Measurements from ENCODE around the gene DMRT3.

Gene DMRT3

DNA sequence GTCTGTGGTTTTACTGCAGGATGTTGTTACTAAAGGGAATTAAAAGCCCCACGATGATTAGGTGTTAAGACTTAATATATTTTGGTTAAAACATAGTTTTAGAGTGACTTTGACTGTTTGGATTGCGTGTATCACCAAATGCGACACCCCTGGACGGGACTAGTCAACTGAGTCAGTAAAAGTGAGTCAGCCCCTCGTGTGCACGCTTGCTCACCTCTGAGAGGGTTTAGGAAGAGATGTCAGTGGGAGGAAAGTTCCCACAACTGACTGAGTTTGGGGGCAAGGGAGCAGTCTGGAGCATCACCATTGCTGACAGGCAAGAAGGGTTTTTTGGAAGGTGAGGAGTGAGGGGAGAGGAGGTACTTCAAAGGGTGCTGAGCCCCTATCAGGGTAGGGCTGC lies 14.4 kb upstream of the DMRT3 start:
- no peak overlapping the region for H3K4me3 ChIP-seq (ENCODE audit: low read depth, low read length)
- TF ChIP-seq CTCF (IDR thresholded peaks at IDR 0.05; ENCODE audit: low read depth, low read length, missing control alignments): no peak
- DNase-seq (ENCODE audit: low read depth): no peak

- DNase-seq (ENCODE audit: low read depth): no peak
- TF ChIP-seq CTCF (IDR thresholded peaks at IDR 0.05; ENCODE audit: low read depth, low read length, missing control alignments): no peak
- H3K4me3 ChIP-seq (ENCODE audit: low read depth, low read length): no peak overlapping the region
Measured at GRCh38 chr9:965497-965896, 11.0 kb upstream of the DMRT3 start.

DNA sequence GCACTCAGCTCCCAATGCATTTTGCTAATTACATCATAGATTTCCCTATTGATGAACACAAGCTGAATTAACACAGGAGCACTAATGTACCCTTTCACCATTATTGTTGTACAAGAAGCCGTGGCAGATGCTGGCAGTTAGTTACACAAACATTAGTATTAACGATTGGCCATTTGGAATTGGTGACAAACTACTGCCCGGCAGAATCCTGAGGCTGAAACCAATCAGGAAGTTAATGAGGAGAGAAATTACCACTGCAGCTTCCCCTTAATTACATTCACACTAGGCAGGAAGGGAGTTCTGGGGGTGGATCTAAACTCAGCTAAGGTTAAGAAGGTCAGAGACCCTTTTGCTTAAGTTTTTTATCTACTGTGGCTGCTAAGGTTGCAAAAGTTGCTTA lies 9.6 kb upstream of the DMRT3 start:
- no peak for TF ChIP-seq CTCF (IDR thresholded peaks at IDR 0.05; ENCODE audit: low read depth, low read length, missing control alignments)
- H3K4me3 ChIP-seq (ENCODE audit: low read depth, low read length): no peak overlapping the region
- DNase-seq (ENCODE audit: low read depth): no peak

DNA sequence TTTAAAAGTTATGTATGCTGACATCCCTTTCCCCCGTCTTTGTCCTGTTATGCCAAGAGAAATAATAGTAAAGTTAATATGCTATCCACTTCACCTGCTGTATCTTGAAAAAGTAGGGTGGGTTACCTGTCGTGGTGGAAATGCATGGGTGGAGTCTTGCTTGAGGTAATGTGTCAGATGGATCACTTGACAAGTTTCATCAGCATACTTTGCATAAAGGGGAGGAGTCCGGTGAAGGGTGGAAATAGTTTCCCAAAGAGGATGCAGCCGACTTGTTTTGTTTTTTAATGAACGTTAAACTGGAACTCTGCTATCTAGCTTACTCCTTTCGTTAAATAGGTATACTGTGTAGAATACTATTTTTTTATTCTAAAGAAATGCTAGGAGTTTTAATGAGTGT lies 9.0 kb upstream of the DMRT3 start:
- no peak for TF ChIP-seq CTCF (IDR thresholded peaks at IDR 0.05; ENCODE audit: low read depth, low read length, missing control alignments)
- DNase-seq (ENCODE audit: low read depth): no peak
- no peak overlapping the region for H3K4me3 ChIP-seq (ENCODE audit: low read depth, low read length)

DNA sequence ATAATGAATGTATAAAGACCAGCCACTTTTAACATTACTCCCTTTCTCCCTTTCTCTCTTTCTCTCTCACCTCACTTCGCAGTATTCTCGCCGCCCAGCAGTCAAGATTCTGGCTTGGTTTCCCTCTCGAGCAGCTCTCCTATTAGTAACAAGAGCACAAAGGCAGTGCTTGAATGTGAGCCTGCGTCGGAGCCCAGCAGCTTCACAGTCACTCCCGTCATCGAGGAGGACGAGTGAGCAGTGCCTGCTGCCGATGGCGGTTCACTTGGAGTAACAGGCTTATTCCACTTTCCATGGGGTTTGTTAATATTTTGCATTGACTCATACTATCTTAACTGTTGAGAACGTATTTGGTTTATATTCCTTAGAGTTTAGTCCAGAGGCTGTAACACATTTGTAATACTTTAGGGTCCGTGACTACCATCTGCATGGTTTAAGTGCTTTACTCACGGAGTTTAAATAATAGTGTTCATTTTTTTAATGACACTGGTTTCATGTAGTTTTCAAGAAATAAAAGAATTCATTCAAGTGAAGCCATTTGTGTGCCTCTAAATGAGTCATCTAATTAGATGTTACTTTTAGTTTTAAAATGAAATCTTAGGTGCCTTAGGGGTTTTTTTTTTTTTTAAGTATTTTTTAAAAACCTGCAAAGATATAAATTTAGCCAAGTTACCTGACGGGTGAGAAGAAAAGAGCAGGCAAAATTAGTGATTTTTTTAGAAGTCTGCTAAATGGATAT lies 8.4 kb upstream of the DMRT3 start:
- TF ChIP-seq CTCF (IDR thresholded peaks at IDR 0.05; ENCODE audit: low read depth, low read length, missing control alignments): no peak
- H3K4me3 ChIP-seq (ENCODE audit: low read depth, low read length): no peak overlapping the region
- no peak for DNase-seq (ENCODE audit: low read depth)

- no peak overlapping the region for H3K4me3 ChIP-seq (ENCODE audit: low read depth, low read length)
- no peak for DNase-seq (ENCODE audit: low read depth)
- no peak for TF ChIP-seq CTCF (IDR thresholded peaks at IDR 0.05; ENCODE audit: low read depth, low read length, missing control alignments)
Measured at GRCh38 chr9:969310-970150, 6.9 kb upstream of the DMRT3 start.
